ENCODE data around the gene USP11. TPM values are rescaled to one million over a fixed set of nuclear protein-coding genes. Genes with fewer than 3 reads are reported as not detected.
"Not testable (repeated sequence)": the region's sequence is repeated elsewhere in the genome, so short reads cannot be mapped to it uniquely, and the experiment has no call there.

Gene USP11
- total RNA-seq, 2 donors from 2014 or later: 50.8 to 68.6 TPM

- H3K27ac ChIP-seq: no peak overlapping the region
- H3K36me3 ChIP-seq: peaks cover 20% of the 10 kb centered on the region
- DNase-seq (ENCODE audit: low spot score): no peak
- no peaks in the 10 kb centered on the region for H3K4me1 ChIP-seq (ENCODE audit: control insufficient read depth in 1 of 2, low read depth in 2 of 2)
- H3K27me3 ChIP-seq (replicated peaks; ENCODE audit: insufficient read depth): no peaks in the 10 kb centered on the region
- no peak for TF ChIP-seq CTCF (IDR thresholded peaks at IDR 0.05)
- no peak for ATAC-seq (ENCODE audit: insufficient number of reproducible peaks, low FRiP score, low read depth)
- no peak overlapping the region for H3K4me3 ChIP-seq
- H3K9me3 ChIP-seq: no peaks in the 10 kb centered on the region
These were observed 12.3 kb downstream of the USP11 start for GRCh38 chrX:47245156-47245555.

- Histone ChIP-seq H3K27me3 (replicated peaks; ENCODE audit: insufficient read depth) (no peaks in the 10 kb centered on the region), H3K4me1 (ENCODE audit: control insufficient read depth in 1 of 2, low read depth in 2 of 2) (no peaks in the 10 kb centered on the region), H3K4me3 (no peak overlapping the region), H3K9me3 (no peaks in the 10 kb centered on the region), H3K27ac (no peak overlapping the region), H3K36me3 (peaks cover 9% of the 10 kb centered on the region)
- no peak for ATAC-seq (ENCODE audit: insufficient number of reproducible peaks, low FRiP score, low read depth)
- DNase-seq (ENCODE audit: low spot score): no peak
- TF ChIP-seq CTCF (IDR thresholded peaks at IDR 0.05): no peak
These were observed 14.6 kb downstream of the USP11 start for GRCh38 chrX:47247206-47247998.

- DNase-seq (ENCODE audit: low spot score) (no peak), ATAC-seq (ENCODE audit: insufficient number of reproducible peaks, low FRiP score, low read depth) (no peak)
- Histone ChIP-seq H3K4me3 (no peak overlapping the region), H3K36me3 (peaks cover 7% of the 10 kb centered on the region), H3K4me1 (ENCODE audit: control insufficient read depth in 1 of 2, low read depth in 2 of 2) (no peaks in the 10 kb centered on the region), H3K9me3 (no peaks in the 10 kb centered on the region), H3K27me3 (replicated peaks; ENCODE audit: insufficient read depth) (no peaks in the 10 kb centered on the region), H3K27ac (no peak overlapping the region)
- TF ChIP-seq CTCF (IDR thresholded peaks at IDR 0.05): no peak
These were observed 15.2 kb downstream of the USP11 start for GRCh38 chrX:47247999-47248320.

GRCh38 chrX:47248576-47248975 lies 15.8 kb downstream of the USP11 start:
- Histone ChIP-seq H3K4me3 (no peak overlapping the region), H3K36me3 (peaks cover 7% of the 10 kb centered on the region), H3K9me3 (no peaks in the 10 kb centered on the region), H3K27ac (no peak overlapping the region), H3K4me1 (ENCODE audit: control insufficient read depth in 1 of 2, low read depth in 2 of 2) (no peaks in the 10 kb centered on the region), H3K27me3 (replicated peaks; ENCODE audit: insufficient read depth) (no peaks in the 10 kb centered on the region)
- TF ChIP-seq CTCF (IDR thresholded peaks at IDR 0.05): no peak
- ATAC-seq (ENCODE audit: insufficient number of reproducible peaks, low FRiP score, low read depth): no peak
- no peak for DNase-seq (ENCODE audit: low spot score)

GRCh38 chrX:47250017-47250347 lies 17.2 kb downstream of the USP11 start:
- no peak overlapping the region for H3K27ac ChIP-seq
- no peak for DNase-seq (ENCODE audit: low spot score)
- no peaks in the 10 kb centered on the region for H3K4me1 ChIP-seq (ENCODE audit: control insufficient read depth in 1 of 2, low read depth in 2 of 2)
- no peaks in the 10 kb centered on the region for H3K36me3 ChIP-seq
- ATAC-seq (ENCODE audit: insufficient number of reproducible peaks, low FRiP score, low read depth): no peak
- no peaks in the 10 kb centered on the region for H3K27me3 ChIP-seq (replicated peaks; ENCODE audit: insufficient read depth)
- no peak for TF ChIP-seq CTCF (IDR thresholded peaks at IDR 0.05)
- H3K9me3 ChIP-seq: no peaks in the 10 kb centered on the region
- H3K4me3 ChIP-seq: no peak overlapping the region

- H3K9me3 ChIP-seq; H3K27me3 ChIP-seq (replicated peaks; ENCODE audit: insufficient read depth); DNase-seq (ENCODE audit: low spot score): not testable (repeated sequence)
These were observed 24.8 kb downstream of the USP11 start for GRCh38 chrX:47257620-47258019.

More at GRCh38 chrX:47257620-47258019, 24.8 kb downstream of the USP11 start:
- H3K4me3 ChIP-seq; ATAC-seq (ENCODE audit: insufficient number of reproducible peaks, low FRiP score, low read depth); H3K27ac ChIP-seq; H3K4me1 ChIP-seq (ENCODE audit: control insufficient read depth in 1 of 2, low read depth in 2 of 2); H3K36me3 ChIP-seq: not testable (repeated sequence)

All from thoracic aorta (tissue), 2 donors.